ENCODE data around the gene DTNBP1. TPM values are rescaled to one million over a fixed set of nuclear protein-coding genes. Genes with fewer than 3 reads are reported as not detected.

Gene DTNBP1
- 3.7 and 8.1 TPM in 2 replicates for total RNA-seq

GRCh38 chr6:15662326-15663129, at the start of gene DTNBP1:
Gene DTNBP1 (minus strand): TSS chr6:15663028. CDS start chr6:15662869, 159 bp downstream.

Measured in regular cardiac myocyte (primary cell).